H1 (cell line): ENCODE data around the gene BRCA1. TPM values are rescaled to one million over a fixed set of nuclear protein-coding genes. Genes with fewer than 3 reads are reported as not detected.

Experiments used
- CTCF ChIA-PET: fragments of 300-600 bp; sonication (Branson Sonifier 250); formaldehyde crosslinking; loops from one replicate; lab custom pipeline; 2021; ENCODE audit not compliant: partially characterized antibody; lab: Charles Lee
- POLR2A ChIA-PET: fragments of 300-600 bp; sonication (Branson Sonifier 250); formaldehyde crosslinking; loops from one replicate; lab custom pipeline; 2021; ENCODE audit warnings: inconsistent platforms; ENCODE audit not compliant: partially characterized antibody; lab: Charles Lee
- DNase-seq, 2 experiments: peaks; one replicate each; pipeline versions ENCODE4 v3.0.0 to v3.0.0-alpha.2; 2010 to 2022; ENCODE audit warnings: low spot score in 2 of 2, low read depth in 1 of 2, mixed read lengths in 1 of 2
- FAIRE-seq: peaks from 2 replicates; lab custom pipeline; 2011; peaks lifted over from hg19 to GRCh38; lab: Jason Lieb, UNC
- H2AFZ ChIP-seq: 2 replicates; pipeline ENCODE4 v1.8.1; 2012; ENCODE audit warnings: low read length, inconsistent platforms
- H2AK5ac ChIP-seq: 2 replicates; pipeline ENCODE4 v1.6.1; 2013; ENCODE audit warnings: low read depth, low read length
- H2BK120ac ChIP-seq: replicated peaks from 2 replicates; pipeline ENCODE3; 2013; ENCODE audit warnings: low read depth, low read length, inconsistent platforms
- H2BK12ac ChIP-seq: 2 replicates; pipeline ENCODE4 v1.6.1; 2013; ENCODE audit warnings: low read depth, low read length
- H2BK15ac ChIP-seq: 2 replicates; pipeline ENCODE4 v1.6.1; 2013; ENCODE audit warnings: low read length
- H2BK20ac ChIP-seq: 2 replicates; pipeline ENCODE4 v1.6.1; 2013; ENCODE audit warnings: low read length
- H2BK5ac ChIP-seq: 2 replicates; pipeline ENCODE4 v1.6.1; 2013; ENCODE audit warnings: low read depth, low read length
- H3K14ac ChIP-seq: 2 replicates; pipeline ENCODE4 v1.6.1; 2013; ENCODE audit warnings: inconsistent platforms; ENCODE audit not compliant: insufficient read length
- H3K18ac ChIP-seq: 2 replicates; pipeline ENCODE4 v1.6.1; 2013; ENCODE audit warnings: low read length; ENCODE audit errors: extremely low read depth
- H3K23ac ChIP-seq: 2 replicates; pipeline ENCODE4 v1.6.1; 2013; ENCODE audit warnings: inconsistent platforms; ENCODE audit not compliant: insufficient read length
- H3K23me2 ChIP-seq: 2 replicates; pipeline ENCODE4 v1.6.1; 2013; ENCODE audit warnings: low read depth, low read length
- H3K27ac ChIP-seq: 2 replicates; pipeline ENCODE4 v1.6.1; 2011; ENCODE audit warnings: low read depth, low read length, inconsistent platforms
- H3K27me3 ChIP-seq, 4 experiments: replicated peaks in 1 of 4; 1 replicate in 1 of 4; 2 replicates in 3 of 4; pipeline versions ENCODE4 v1.6.1 to v1.8.1; 2011 to 2013; ENCODE audit warnings: low read length in 3 of 4, mild to moderate bottlenecking in 3 of 4, inconsistent platforms in 2 of 4, mixed read lengths in 2 of 4, moderate library complexity in 1 of 4; ENCODE audit not compliant: control insufficient read depth in 3 of 4, insufficient read depth in 3 of 4; ENCODE audit errors: extremely low read depth in 1 of 4
- H3K36me3 ChIP-seq, 4 experiments: 2 replicates each; pipeline versions ENCODE4 v1.6.1 to v1.8.1; 2011 to 2013; ENCODE audit warnings: mild to moderate bottlenecking in 4 of 4, low read length in 3 of 4, moderate library complexity in 2 of 4, control low read depth in 1 of 4, inconsistent platforms in 1 of 4; ENCODE audit not compliant: insufficient read depth in 4 of 4, control insufficient read depth in 2 of 4
- H3K4ac ChIP-seq: replicated peaks from 2 replicates; pipeline ENCODE3; 2013; ENCODE audit warnings: low read length, low read depth, mixed read lengths, inconsistent platforms; ENCODE audit not compliant: insufficient read length
- H3K4me1 ChIP-seq, 4 experiments: replicated peaks in 1 of 4; 1 replicate in 1 of 4; 2 replicates in 3 of 4; pipeline versions ENCODE4 v1.6.1 to v1.8.1; 2011 to 2013; ENCODE audit warnings: low read length in 3 of 4, inconsistent platforms in 2 of 4, mixed read lengths in 1 of 4; ENCODE audit not compliant: insufficient read depth in 4 of 4, control insufficient read depth in 3 of 4
- H3K4me2 ChIP-seq, 2 experiments: 2 replicates each; pipeline versions ENCODE4 v1.6.1 to v1.8.1; 2011 to 2013; ENCODE audit warnings: low read depth in 2 of 2, low read length in 2 of 2, control low read depth in 1 of 2, inconsistent platforms in 1 of 2, mild to moderate bottlenecking in 1 of 2; ENCODE audit not compliant: insufficient read depth in 1 of 2
- H3K4me3 ChIP-seq, 4 experiments: fragments of 200-600, 300-600 bp in 1 of 4; sonication (generic), shearing (Covaris generic), sonication (Bioruptor Twin) in 1 of 4; 2 replicates each; pipeline versions ENCODE4 v1.5.1 to v1.8.1; 2011 to 2016; ENCODE audit warnings: low read length in 4 of 4, low read depth in 3 of 4, control low read depth in 2 of 4, inconsistent platforms in 2 of 4, mild to moderate bottlenecking in 2 of 4, mixed read lengths in 1 of 4, moderate library complexity in 1 of 4; ENCODE audit not compliant: insufficient read depth in 2 of 4; ENCODE audit errors: extremely low read depth in 1 of 4
- H3K56ac ChIP-seq: replicated peaks from 2 replicates; pipeline ENCODE3; 2013; ENCODE audit warnings: low read depth, mild to moderate bottlenecking, mixed read lengths, low read length, inconsistent platforms; ENCODE audit not compliant: insufficient read length
- H3K79me1 ChIP-seq: 2 replicates; pipeline ENCODE4 v1.6.1; 2013; ENCODE audit warnings: low read depth, low read length, control low read depth
- H3K79me2 ChIP-seq, 2 experiments: 2 replicates each; pipeline versions ENCODE4 v1.6.1 to v1.8.1; 2012 to 2013; ENCODE audit warnings: low read length in 2 of 2, mild to moderate bottlenecking in 2 of 2, inconsistent platforms in 1 of 2; ENCODE audit not compliant: insufficient read depth in 2 of 2, control insufficient read depth in 1 of 2
- H3K9ac ChIP-seq, 4 experiments: replicated peaks in 1 of 4; 1 replicate in 1 of 4; 2 replicates in 3 of 4; pipeline versions ENCODE4 v1.6.1 to v1.8.1; 2011 to 2013; ENCODE audit warnings: low read depth in 3 of 4, low read length in 3 of 4, control low read depth in 2 of 4, mild to moderate bottlenecking in 2 of 4, moderate library complexity in 2 of 4, inconsistent platforms in 1 of 4; ENCODE audit errors: extremely low read depth in 1 of 4
- H3K9me3 ChIP-seq, 2 experiments: 2 replicates each; pipeline versions ENCODE4 v1.6.1 to v1.8.1; 2012 to 2013; ENCODE audit warnings: mild to moderate bottlenecking in 2 of 2, moderate library complexity in 2 of 2, control low read depth in 1 of 2, inconsistent platforms in 1 of 2, low read depth in 1 of 2, low read length in 1 of 2, mixed read lengths in 1 of 2; ENCODE audit not compliant: insufficient read depth in 2 of 2
- H4K20me1 ChIP-seq, 2 experiments: replicated peaks in 1 of 2; 2 replicates each; pipeline versions ENCODE3 to v1.8.1; 2011 to 2013; ENCODE audit warnings: inconsistent platforms in 2 of 2, low read length in 2 of 2, mild to moderate bottlenecking in 1 of 2; ENCODE audit not compliant: insufficient read depth in 2 of 2, control insufficient read depth in 1 of 2
- H4K5ac ChIP-seq: 2 replicates; pipeline ENCODE4 v1.6.1; 2013; ENCODE audit warnings: low read length, low read depth, mixed read lengths, inconsistent platforms; ENCODE audit not compliant: insufficient read length
- H4K8ac ChIP-seq: 2 replicates; pipeline ENCODE4 v1.8.0; 2013; ENCODE audit warnings: mild to moderate bottlenecking, moderate library complexity, low read length, inconsistent platforms; ENCODE audit not compliant: insufficient read depth; ENCODE audit errors: extremely low read depth
- H4K91ac ChIP-seq: replicated peaks from 2 replicates; pipeline ENCODE3; 2013; ENCODE audit warnings: low read length, mixed read lengths, inconsistent platforms; ENCODE audit not compliant: insufficient read length
- BCL11A ChIP-seq, 2 experiments: IDR thresholded peaks; one replicate each; pipeline ENCODE4 v1.6.1; 2011; ENCODE audit warnings: low read depth in 2 of 2, low read length in 2 of 2, mild to moderate bottlenecking in 2 of 2
- CBX8 ChIP-seq: fragments of 300-800, 300-1000 bp; sonication (generic); IDR thresholded peaks from 2 replicates; pipeline ENCODE4 v1.7.1; 2016; ENCODE audit warnings: low read depth, low read length, borderline replicate concordance
- SP1 ChIP-seq: IDR thresholded peaks from 2 replicates; pipeline ENCODE4 v1.6.1; 2011; ENCODE audit warnings: low read depth, low read length
- WGBS, 2 experiments: shearing (Covaris generic) in 1 of 2; methylation state at CpG; one replicate each; pipeline versions ENCODE4 v1.1.6 to v1.1.7; 2013 to 2015; ENCODE audit warnings: low lambda C conversion rate in 2 of 2, mixed read lengths in 2 of 2, inconsistent platforms in 1 of 2, low coverage in 1 of 2, missing lambda C conversion rate in 1 of 2; ENCODE audit not compliant: insufficient replicate concordance in 2 of 2, insufficient coverage in 1 of 2, insufficient read length in 1 of 2; ENCODE audit errors: extremely low coverage in 1 of 2, missing lambda C conversion rate in 1 of 2; 5-methylcytosine and 5-hydroxymethylcytosine counted together
- polyA plus RNA-seq, 7 experiments: library from polyadenylated mRNA; depleted of rRNA in 3 of 7; stranded (reverse) in 5 of 7; unstranded in 2 of 7; fragments of >200 nt in 5 of 7; fragments of 200-250 nt in 2 of 7; gene quantifications; 1 replicate in 5 of 7; 2 replicates in 1 of 7; 4 replicates in 1 of 7; pipeline versions ENCODE4 v1.2.1 to v1.2.3, GENCODE V29; 2011 to 2013; ENCODE audit warnings: missing spikeins in 2 of 7, mixed read lengths in 2 of 7
- total RNA-seq: library from RNA; stranded (reverse); fragmentation: NEBNext Ultra II Directional; extraction: Animal tissue kit (Norgen Biotek cat#: 25700); gene quantifications from 2 replicates; pipeline ENCODE4 v1.2.1, GENCODE V29; 2021

BRCA1 gene
- total and polyA plus RNA-seq, 2 of the 8 experiments (the other 6 are each of a cell fraction or from before 2014, with no cell fraction given): 30.7 to 39.2 TPM

GRCh38 chr17:43170140-43170765, 45.1 kb upstream of the BRCA1 start:
- H3K14ac ChIP-seq: no peak overlapping the region
- DNase-seq (peak; percentile 65 to 83), FAIRE-seq (peak; percentile 65)
- H2BK120ac ChIP-seq: no peak overlapping the region
- CTCF ChIA-PET: interaction anchor here (1.2 to 2.3 kb wide), 5 partner anchors 9 to 145 kb away, joined by 3 to 6 read pairs (median 5); partner anchors contain the start of gene TMEM106A
- no peak overlapping the region for H2BK20ac ChIP-seq
- H4K20me1 ChIP-seq: no peaks in the 10 kb centered on the region
- H2BK12ac ChIP-seq: peak overlapping the region; percentile 63; the same call in 1 of the 2 replicates
- peak overlapping the region; percentile 63 for H3K56ac ChIP-seq
- H3K9me3 ChIP-seq: no peaks in the 10 kb centered on the region
- no peak overlapping the region for H3K23ac ChIP-seq
- H2BK15ac ChIP-seq: peak overlapping the region; percentile 40; the same call in 1 of the 2 replicates
- no peaks in the 10 kb centered on the region; the same call in 1 of the 2 replicates for H3K79me1 ChIP-seq
- 2% methylated on average over 27 of the region's 27 CpGs; no CpG with 5 or more reads in 1 of the 2 experiments for WGBS, 2 experiments
- no peaks in the 10 kb centered on the region for H3K36me3 ChIP-seq
- peaks cover 0 to 24% of the 10 kb centered on the region in 2 experiments; a peak in 2 of 4 replicates for H3K79me2 ChIP-seq
- peaks cover 0 to 6% (median 2%) of the 10 kb centered on the region in 4 experiments; a peak in 4 of 7 replicates for H3K4me1 ChIP-seq
- H3K27ac ChIP-seq: peak overlapping the region; percentile 94
- H2BK5ac ChIP-seq: peak overlapping the region; percentile 67
- peak overlapping the region; percentile 80 for H4K5ac ChIP-seq
- H2AK5ac ChIP-seq: no peak overlapping the region
- H3K23me2 ChIP-seq: peaks cover 13% of the 10 kb centered on the region
- POLR2A ChIA-PET: interaction anchor here (0.6 to 2.1 kb wide), 10 partner anchors 8 to 172 kb away, joined by 3 to 18 read pairs (median 6); partner anchors contain the start of genes BRCA1, RPL27, TMEM106A and VAT1
- H2AFZ ChIP-seq: peak overlapping the region; percentile 99
- H4K8ac ChIP-seq: no peak overlapping the region
- no peaks in the 10 kb centered on the region for H3K27me3 ChIP-seq
- H3K4me3 ChIP-seq: peak overlapping the region; percentile 73 to 90 (median 82)
- H3K9ac ChIP-seq: peak overlapping the region; percentile 83 to 99 (median 84)
- H4K91ac ChIP-seq: peak overlapping the region; percentile 22
- peak overlapping the region; percentile 90 to 92 for H3K4me2 ChIP-seq
- H3K4ac ChIP-seq: no peak overlapping the region
- H3K18ac ChIP-seq: peak overlapping the region; percentile 89
- TF ChIP-seq SP1 (peak; percentile 83), CBX8 (no peak), BCL11A (IDR thresholded peaks at IDR 0.05; ENCODE audit: low read depth in 2 of 2, low read length in 2 of 2) (no peak)
